GM19099 (cell line): ENCODE results near the gene ALG11.

ENCODE experiments used
- POLR2A ChIP-seq: IDR thresholded peaks from 3 replicates; pipeline ENCODE4 v1.6.1; 2011; ENCODE audit warnings: low read depth; ENCODE audit not compliant: insufficient read length; ENCODE audit errors: extremely low read depth

Gene ALG11

DNA sequence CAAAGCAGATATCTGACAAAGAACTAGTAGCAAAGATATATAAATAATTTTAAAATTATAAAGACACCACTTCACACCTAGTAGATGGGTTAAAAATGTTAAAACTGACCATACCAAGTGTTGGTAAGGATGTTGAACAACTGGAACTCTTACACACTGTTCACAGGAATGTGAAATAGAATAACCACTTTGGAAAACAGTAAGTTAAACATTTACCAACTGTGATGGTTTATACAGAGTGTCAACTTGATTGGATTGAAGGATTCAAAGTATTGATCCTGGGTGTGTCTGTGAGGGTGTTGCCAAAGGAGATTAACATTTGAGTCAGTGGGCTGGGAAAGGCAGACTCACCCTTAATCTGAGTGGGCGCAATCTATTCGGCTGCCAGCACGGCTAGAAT is 31.5 kb downstream of the ALG11 start:
- TF ChIP-seq POLR2A: no peak

DNA sequence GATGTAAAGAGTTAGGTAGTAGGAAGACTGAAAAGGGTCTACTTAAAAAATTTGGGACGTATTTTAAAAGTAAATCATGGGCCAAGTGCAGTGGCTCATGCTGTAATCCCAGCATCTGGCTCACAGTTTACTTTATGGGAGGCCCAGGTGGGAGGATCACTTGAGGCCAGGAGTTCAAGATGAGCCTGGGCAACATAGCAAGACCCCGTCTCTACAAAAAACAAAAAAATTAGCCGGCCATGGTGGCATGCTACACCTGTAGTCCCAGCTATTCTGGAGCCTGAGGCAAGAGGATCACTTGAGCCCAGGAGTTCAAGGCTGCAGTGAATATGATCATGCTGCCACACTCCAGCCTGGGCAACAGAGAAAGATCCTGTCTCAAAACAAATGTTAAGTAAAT is 35.3 kb downstream of the ALG11 start:
- TF ChIP-seq POLR2A: no peak

DNA sequence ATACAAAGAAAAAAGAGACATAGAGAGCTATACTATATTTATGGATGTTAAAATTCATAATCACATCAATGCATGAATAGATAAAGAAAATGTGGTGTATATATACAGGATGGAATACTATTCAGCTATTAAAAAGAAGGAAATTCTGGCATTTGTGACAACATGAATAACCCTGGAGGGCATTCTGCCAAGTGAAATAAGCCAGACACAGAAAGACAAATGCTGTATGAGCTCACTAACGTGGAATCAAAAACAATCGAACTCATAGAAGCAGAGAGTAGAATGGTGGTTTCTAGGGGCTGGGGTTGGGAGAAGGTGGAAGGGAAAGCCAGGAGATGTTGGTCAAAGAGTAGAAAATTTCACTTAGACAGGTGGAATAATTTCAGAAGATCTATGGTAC is 36.3 kb downstream of the ALG11 start:
- TF ChIP-seq POLR2A: no peak

DNA sequence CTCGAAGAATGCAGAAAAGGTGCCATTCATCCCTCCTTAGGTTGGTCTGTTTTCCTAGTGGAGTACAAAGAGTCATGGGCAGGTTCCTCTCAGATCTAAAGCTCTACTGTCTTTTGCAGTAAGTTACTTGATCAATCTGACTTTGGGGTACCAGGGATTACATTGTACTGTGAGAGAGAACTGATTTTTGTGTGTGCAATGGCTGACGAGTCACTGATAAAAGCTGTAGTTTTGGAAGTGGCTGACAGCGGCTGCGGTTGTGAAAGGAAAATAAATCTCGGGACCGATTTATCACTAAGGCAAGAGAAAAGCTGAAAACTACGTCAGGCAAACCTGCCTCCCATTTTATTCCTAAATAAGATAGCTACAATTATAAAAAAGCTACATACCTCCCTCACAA is 39.2 kb downstream of the ALG11 start:
- no peak for TF ChIP-seq POLR2A

DNA sequence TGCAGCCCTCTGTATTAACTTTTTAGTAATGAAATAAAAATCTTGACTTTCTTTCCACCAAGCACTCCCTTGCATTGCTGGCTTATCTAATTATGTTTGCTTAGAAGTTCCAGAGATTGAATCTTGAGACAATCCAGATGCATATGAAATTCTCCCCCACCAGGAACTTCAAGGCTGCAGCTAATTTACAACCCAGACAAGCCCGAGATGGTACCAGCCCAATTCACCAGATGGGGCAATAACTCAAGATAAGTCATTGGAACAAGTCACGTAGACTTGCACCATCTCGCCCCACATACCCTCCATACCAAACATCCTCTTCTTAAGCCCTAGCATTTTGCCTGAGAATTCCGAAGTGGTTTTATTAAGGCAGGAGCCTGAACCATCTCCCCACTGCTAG is 41.3 kb downstream of the ALG11 start:
- no peak for TF ChIP-seq POLR2A

DNA sequence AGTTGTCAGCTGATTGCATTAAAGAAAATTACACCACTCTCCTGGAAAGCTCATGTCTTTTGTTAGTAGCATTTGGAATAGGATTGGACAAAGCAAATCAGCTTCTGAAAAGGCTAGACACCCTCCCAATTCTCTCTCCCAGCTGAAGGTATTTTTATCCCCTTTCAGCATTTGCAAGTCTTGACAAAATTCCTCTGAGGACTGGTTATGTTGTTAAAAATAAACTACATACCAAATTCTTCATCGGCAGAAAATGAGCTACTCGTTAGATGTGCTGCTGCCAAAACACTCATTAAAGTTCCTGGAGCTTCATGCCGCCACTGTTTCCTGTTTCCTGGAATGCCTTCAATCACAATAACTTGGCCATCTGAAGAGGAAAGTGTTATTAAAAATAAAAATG is 49.4 kb downstream of the ALG11 start:
- TF ChIP-seq POLR2A: no peak

DNA sequence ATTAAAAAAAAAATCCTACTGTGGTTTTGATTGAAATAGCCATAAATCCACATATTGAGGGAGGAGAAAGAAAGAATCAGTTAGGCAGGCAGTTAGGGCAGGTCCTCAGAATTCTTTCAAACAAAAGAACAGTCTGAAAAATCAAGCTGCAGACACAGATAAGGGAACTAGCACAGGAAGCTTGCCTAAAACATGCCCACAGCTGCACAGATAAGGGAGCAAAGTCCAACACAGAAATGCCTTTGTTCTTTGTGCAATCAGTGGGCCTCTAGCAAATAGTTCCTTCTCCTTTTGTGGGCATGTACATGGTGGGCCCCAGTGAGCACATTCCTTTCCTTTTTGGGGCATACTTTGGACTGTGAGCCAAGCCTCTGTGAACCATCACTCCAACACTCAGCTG is 55.0 kb downstream of the ALG11 start:
- no peak for TF ChIP-seq POLR2A

DNA sequence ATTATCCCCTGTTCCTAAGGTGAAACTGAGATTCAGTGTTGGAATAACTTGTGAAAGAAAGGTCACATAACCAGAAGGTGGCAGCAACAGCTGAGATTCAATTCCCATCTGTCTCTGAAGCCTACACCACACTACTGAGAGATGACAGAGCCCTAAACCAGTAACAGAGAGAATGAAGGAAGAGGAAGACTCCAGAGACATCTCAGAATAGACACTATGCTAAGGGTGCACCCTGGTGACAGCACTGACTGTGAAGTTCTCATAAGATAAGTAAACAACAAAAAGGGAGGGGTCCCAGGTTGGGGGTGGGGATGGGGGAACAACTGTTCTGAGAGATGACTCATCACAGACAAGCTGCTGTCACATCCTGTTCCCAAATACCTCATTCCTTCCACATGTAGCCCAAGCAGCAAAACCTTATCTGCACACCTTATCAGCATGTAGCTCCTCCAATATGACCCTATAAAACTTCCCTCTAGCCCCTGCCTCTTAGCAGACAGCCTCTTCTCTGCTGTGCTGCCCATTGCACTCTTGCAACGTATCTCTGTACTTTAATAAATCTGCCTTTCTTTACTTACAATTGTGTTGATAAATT is 58.8 kb downstream of the ALG11 start:
- no peak for TF ChIP-seq POLR2A
